HCT116 (cell line): ENCODE results near the gene CENPT. TPM values are rescaled to one million over a fixed set of nuclear protein-coding genes. Genes with fewer than 3 reads are reported as not detected.

ENCODE experiments used
- ATAC-seq: fragments of 200-7000 bp; cut with Tn5 transposase; 2 replicates; pipeline ENCODE4 v1.9.1; 2020; ENCODE audit warnings: mild to moderate bottlenecking, moderate library complexity
- BruUV-seq: library from RNA; stranded (reverse); fragments of 400-500 nt; replicated peaks from 2 replicates; lab custom pipeline; 2021; lab: Mats Ljungman, UMichigan
- CTCF ChIA-PET: fragments of 300-600 bp; sonication (Branson Sonifier 250); formaldehyde crosslinking; loops from one replicate; lab custom pipeline; 2021; ENCODE audit warnings: antibody characterized with exemption; lab: Charles Lee
- POLR2A ChIA-PET: fragments of 300-600, 350-600 bp; sonication (Branson Sonifier 250); formaldehyde crosslinking; loops from one replicate; lab custom pipeline; 2021; ENCODE audit warnings: antibody characterized with exemption; lab: Charles Lee
- RAD21 ChIA-PET, 2 experiments: fragments of 300-600 bp; sonication (Branson Sonifier 250); formaldehyde crosslinking; loops; one replicate each; lab custom pipeline; 2023; ENCODE audit warnings: low total read pairs in 2 of 2; ENCODE audit not compliant: uncharacterized antibody in 2 of 2, unreplicated experiment in 2 of 2, low non-redundant PET in 1 of 2; lab: Charles Lee
- DNase-seq: peaks from one replicate; pipeline ENCODE4 v3.0.0-alpha.2; 2010; ENCODE audit warnings: low read depth, low spot score
- H2AFZ ChIP-seq: fragments of 200-600 bp; shearing (Covaris generic), sonication (generic); 2 replicates; pipeline ENCODE4 v1.6.1; 2017; ENCODE audit warnings: low read depth, mixed run types, mixed read lengths, antibody characterized with exemption, low read length; ENCODE audit not compliant: poor library complexity, severe bottlenecking
- H3K27ac ChIP-seq: 2 replicates; pipeline ENCODE4 v1.5.1; 2012; ENCODE audit warnings: low read depth, low read length
- H3K27me3 ChIP-seq: fragments of 200-600 bp; sonication (generic); 2 replicates; pipeline ENCODE4 v1.6.1; 2016; ENCODE audit warnings: mixed run types, low read length, mixed read lengths; ENCODE audit not compliant: insufficient read depth
- H3K36me3 ChIP-seq, 2 experiments: fragments of 200-500 bp in 1 of 2; fragments of 200-600 bp in 1 of 2; sonication (Bioruptor generic) in 1 of 2; sonication (generic) in 1 of 2; 2 replicates each; pipeline versions ENCODE4 v1.5.1 to v1.6.1; 2014 to 2016; ENCODE audit warnings: low read length in 2 of 2, inconsistent platforms in 1 of 2, mixed read lengths in 1 of 2, mixed run types in 1 of 2; ENCODE audit not compliant: insufficient read depth in 2 of 2, control insufficient read depth in 1 of 2
- H3K4me1 ChIP-seq, 2 experiments: fragments of 200-600 bp in 1 of 2; sonication (generic) in 1 of 2; 2 replicates each; pipeline versions ENCODE4 v1.5.1 to v1.6.1; 2012 to 2017; ENCODE audit warnings: low read length in 2 of 2, inconsistent platforms in 1 of 2, mild to moderate bottlenecking in 1 of 2, mixed read lengths in 1 of 2, mixed run types in 1 of 2, moderate library complexity in 1 of 2; ENCODE audit not compliant: insufficient read depth in 2 of 2, control insufficient read depth in 1 of 2
- H3K4me2 ChIP-seq: fragments of 200-600 bp; sonication (generic); 2 replicates; pipeline ENCODE4 v1.6.1; 2017; ENCODE audit warnings: mixed run types, low read length, mixed read lengths
- H3K4me3 ChIP-seq, 2 experiments: fragments of 200-600 bp in 1 of 2; sonication (generic) in 1 of 2; replicated peaks in 1 of 2; 2 replicates each; pipeline ENCODE4 v1.5.1; 2011 to 2016; ENCODE audit warnings: low read length in 2 of 2, control low read depth in 1 of 2, low read depth in 1 of 2, mild to moderate bottlenecking in 1 of 2, mixed read lengths in 1 of 2, mixed run types in 1 of 2
- H3K79me2 ChIP-seq: fragments of 200-600 bp; sonication (generic); 2 replicates; pipeline ENCODE4 v1.6.1; 2017; ENCODE audit warnings: mild to moderate bottlenecking, mixed run types, low read length, moderate library complexity, mixed read lengths; ENCODE audit not compliant: insufficient read depth
- H3K9ac ChIP-seq: fragments of 200-600 bp; sonication (generic); 2 replicates; pipeline ENCODE4 v1.6.1; 2016; ENCODE audit warnings: low read length, mixed read lengths
- H3K9me2 ChIP-seq: fragments of 200-600 bp; sonication (generic), shearing (Covaris generic); 2 replicates; pipeline ENCODE4 v1.6.1; 2017; ENCODE audit warnings: mixed run types, mild to moderate bottlenecking, moderate library complexity; ENCODE audit not compliant: insufficient read depth
- H3K9me3 ChIP-seq, 2 experiments: fragments of 200-500 bp in 1 of 2; fragments of 200-600 bp in 1 of 2; sonication (Bioruptor generic) in 1 of 2; sonication (generic) in 1 of 2; 2 replicates each; pipeline ENCODE4 v1.6.1; 2014 to 2017; ENCODE audit warnings: low read length in 2 of 2, mixed read lengths in 2 of 2, inconsistent platforms in 1 of 2, low read depth in 1 of 2, mild to moderate bottlenecking in 1 of 2, mixed run types in 1 of 2, moderate library complexity in 1 of 2; ENCODE audit not compliant: control insufficient read depth in 1 of 2, insufficient read depth in 1 of 2
- H4K20me1 ChIP-seq: fragments of 200-600 bp; sonication (generic), shearing (Covaris generic); 2 replicates; pipeline ENCODE4 v1.6.1; 2017; ENCODE audit warnings: mixed run types, mild to moderate bottlenecking, moderate library complexity; ENCODE audit not compliant: insufficient read depth
- CBX3 ChIP-seq: IDR thresholded peaks from 2 replicates; pipeline ENCODE4 v1.6.1; 2012; ENCODE audit warnings: low read depth
- CEBPB ChIP-seq: IDR thresholded peaks from 2 replicates; pipeline ENCODE4 v1.6.1; 2012; ENCODE audit warnings: low read depth
- EGR1 ChIP-seq: IDR thresholded peaks from 2 replicates; pipeline ENCODE4 v1.6.1; 2012; ENCODE audit warnings: low read depth
- EZH2 ChIP-seq: fragments of 200-600 bp; sonication (generic); IDR thresholded peaks from 2 replicates; pipeline ENCODE4 v1.6.1; 2017; ENCODE audit warnings: antibody characterized with exemption, mixed run types
- FOSL1 ChIP-seq: IDR thresholded peaks from 2 replicates; pipeline ENCODE4 v1.6.1; 2012; ENCODE audit warnings: low read depth
- JUND ChIP-seq: IDR thresholded peaks from 2 replicates; pipeline ENCODE4 v1.6.1; 2012
- POLR2A ChIP-seq: IDR thresholded peaks from 2 replicates; pipeline ENCODE4 v1.7.0; 2011; ENCODE audit warnings: borderline replicate concordance; ENCODE audit not compliant: insufficient read depth, insufficient read length; ENCODE audit errors: extremely low read depth
- POLR2AphosphoS5 ChIP-seq: IDR thresholded peaks from 2 replicates; pipeline ENCODE4 v1.6.1; 2011; ENCODE audit warnings: mild to moderate bottlenecking, low read depth, low read length, moderate library complexity
- RAD21 ChIP-seq: IDR thresholded peaks from 2 replicates; pipeline ENCODE4 v1.6.1; 2012; ENCODE audit warnings: low read depth, mild to moderate bottlenecking
- SIN3A ChIP-seq: IDR thresholded peaks from 2 replicates; pipeline ENCODE4 v1.6.1; 2012; ENCODE audit warnings: low read depth
- SP1 ChIP-seq: IDR thresholded peaks from 2 replicates; pipeline ENCODE4 v1.6.1; 2012; ENCODE audit warnings: low read depth
- TCF7L2 ChIP-seq: IDR thresholded peaks from 2 replicates; pipeline ENCODE4 v1.7.0; 2011; ENCODE audit warnings: borderline replicate concordance, inconsistent platforms; ENCODE audit not compliant: insufficient read depth, insufficient read length; ENCODE audit errors: extremely low read depth
- YY1 ChIP-seq: IDR thresholded peaks from 2 replicates; pipeline ENCODE4 v1.6.1; 2011; ENCODE audit warnings: low read length, low read depth, moderate library complexity, mild to moderate bottlenecking; ENCODE audit not compliant: insufficient replicate concordance; ENCODE audit errors: extremely low read depth
- ZFX ChIP-seq: fragments of 450-650 bp; IDR thresholded peaks from 2 replicates; pipeline ENCODE4 v1.6.1; 2017
- intact Hi-C: fragments of 100-400 bp; cut with micrococcal nuclease; formaldehyde crosslinking; loops from 2 replicates; pipeline ENCODE4 v1.10.0; 2022
- total RNA-seq: library from RNA; stranded (reverse); gene quantifications from one replicate; pipeline ENCODE4 v1.2.1, GENCODE V29; 2021; ENCODE audit not compliant: unreplicated experiment
- TF ChIP-seq, protein P1 (sequence below): IDR thresholded peaks from 2 replicates; pipeline ENCODE4 v1.6.1; 2012
- TF ChIP-seq, protein P2 (sequence below): IDR thresholded peaks from 2 replicates; pipeline ENCODE4 v1.6.1; 2012; ENCODE audit warnings: low read depth
- TF ChIP-seq, protein P3 (sequence below): IDR thresholded peaks from 2 replicates; pipeline ENCODE4 v1.6.1; 2011; ENCODE audit warnings: mild to moderate bottlenecking, low read length, moderate library complexity; ENCODE audit not compliant: insufficient replicate concordance; ENCODE audit errors: extremely low read depth
- TF ChIP-seq, protein P4 (sequence below): IDR thresholded peaks from 2 replicates; pipeline ENCODE4 v1.6.1; 2012

CENPT gene
- total RNA-seq, 1 experiment from 2014 or later, result 40.5 TPM

DNA sequence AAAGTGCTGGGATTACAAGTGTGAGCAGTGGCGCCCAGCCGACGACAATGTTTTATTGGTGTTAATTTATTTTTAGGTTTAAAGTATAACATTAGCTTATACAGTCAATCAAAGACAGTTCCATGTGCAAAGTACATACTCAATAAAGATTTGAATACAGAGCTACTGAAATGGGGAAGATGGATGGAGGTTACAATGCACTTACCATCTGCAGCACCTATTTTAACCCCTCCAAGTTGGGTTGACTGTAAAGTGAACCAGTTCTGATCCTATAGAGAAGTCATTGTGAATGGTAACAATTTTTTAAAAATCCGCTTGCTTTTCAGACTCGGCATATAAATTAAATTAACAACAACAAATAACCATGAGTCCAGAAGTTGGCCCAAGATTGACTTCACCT lies 44.9 kb upstream of the CENPT start:
- POLR2A ChIA-PET, result no interaction called here
- Histone ChIP-seq H3K27me3 (no peaks in the 10 kb centered on the region), H3K36me3 (no peaks in the 10 kb centered on the region), H3K4me1 (peaks cover 13% of the 10 kb centered on the region in 2 experiments), H2AFZ (peak overlapping the region; percentile 1), H3K9ac (peak overlapping the region; percentile 50), H3K27ac (no peak overlapping the region), H3K79me2 (peaks cover 39% of the 10 kb centered on the region), H3K9me2 (no peaks in the 10 kb centered on the region), H4K20me1 (no peaks in the 10 kb centered on the region), H3K4me2 (peak overlapping the region; percentile 76), H3K9me3 (no peaks in the 10 kb centered on the region), H3K4me3 (peak overlapping the region; percentile 46 to 91)
- TSS peak; percentile 82 for BruUV-seq
- TF ChIP-seq RAD21 (no peak), SIN3A (no peak), CBX3 (no peak), SP1 (no peak), EZH2 (no peak), FOSL1 (no peak), JUND (no peak), ZFX (no peak), POLR2A (no peak), CEBPB (no peak), EGR1 (no peak), YY1 (no peak), POLR2AphosphoS5 (no peak), TCF7L2 (no peak)
- TF ChIP-seq, protein P1, sequence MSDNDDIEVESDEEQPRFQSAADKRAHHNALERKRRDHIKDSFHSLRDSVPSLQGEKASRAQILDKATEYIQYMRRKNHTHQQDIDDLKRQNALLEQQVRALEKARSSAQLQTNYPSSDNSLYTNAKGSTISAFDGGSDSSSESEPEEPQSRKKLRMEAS, result no peak
- TF ChIP-seq, protein P2, sequence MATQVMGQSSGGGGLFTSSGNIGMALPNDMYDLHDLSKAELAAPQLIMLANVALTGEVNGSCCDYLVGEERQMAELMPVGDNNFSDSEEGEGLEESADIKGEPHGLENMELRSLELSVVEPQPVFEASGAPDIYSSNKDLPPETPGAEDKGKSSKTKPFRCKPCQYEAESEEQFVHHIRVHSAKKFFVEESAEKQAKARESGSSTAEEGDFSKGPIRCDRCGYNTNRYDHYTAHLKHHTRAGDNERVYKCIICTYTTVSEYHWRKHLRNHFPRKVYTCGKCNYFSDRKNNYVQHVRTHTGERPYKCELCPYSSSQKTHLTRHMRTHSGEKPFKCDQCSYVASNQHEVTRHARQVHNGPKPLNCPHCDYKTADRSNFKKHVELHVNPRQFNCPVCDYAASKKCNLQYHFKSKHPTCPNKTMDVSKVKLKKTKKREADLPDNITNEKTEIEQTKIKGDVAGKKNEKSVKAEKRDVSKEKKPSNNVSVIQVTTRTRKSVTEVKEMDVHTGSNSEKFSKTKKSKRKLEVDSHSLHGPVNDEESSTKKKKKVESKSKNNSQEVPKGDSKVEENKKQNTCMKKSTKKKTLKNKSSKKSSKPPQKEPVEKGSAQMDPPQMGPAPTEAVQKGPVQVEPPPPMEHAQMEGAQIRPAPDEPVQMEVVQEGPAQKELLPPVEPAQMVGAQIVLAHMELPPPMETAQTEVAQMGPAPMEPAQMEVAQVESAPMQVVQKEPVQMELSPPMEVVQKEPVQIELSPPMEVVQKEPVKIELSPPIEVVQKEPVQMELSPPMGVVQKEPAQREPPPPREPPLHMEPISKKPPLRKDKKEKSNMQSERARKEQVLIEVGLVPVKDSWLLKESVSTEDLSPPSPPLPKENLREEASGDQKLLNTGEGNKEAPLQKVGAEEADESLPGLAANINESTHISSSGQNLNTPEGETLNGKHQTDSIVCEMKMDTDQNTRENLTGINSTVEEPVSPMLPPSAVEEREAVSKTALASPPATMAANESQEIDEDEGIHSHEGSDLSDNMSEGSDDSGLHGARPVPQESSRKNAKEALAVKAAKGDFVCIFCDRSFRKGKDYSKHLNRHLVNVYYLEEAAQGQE, result no peak
- TF ChIP-seq, protein P3, sequence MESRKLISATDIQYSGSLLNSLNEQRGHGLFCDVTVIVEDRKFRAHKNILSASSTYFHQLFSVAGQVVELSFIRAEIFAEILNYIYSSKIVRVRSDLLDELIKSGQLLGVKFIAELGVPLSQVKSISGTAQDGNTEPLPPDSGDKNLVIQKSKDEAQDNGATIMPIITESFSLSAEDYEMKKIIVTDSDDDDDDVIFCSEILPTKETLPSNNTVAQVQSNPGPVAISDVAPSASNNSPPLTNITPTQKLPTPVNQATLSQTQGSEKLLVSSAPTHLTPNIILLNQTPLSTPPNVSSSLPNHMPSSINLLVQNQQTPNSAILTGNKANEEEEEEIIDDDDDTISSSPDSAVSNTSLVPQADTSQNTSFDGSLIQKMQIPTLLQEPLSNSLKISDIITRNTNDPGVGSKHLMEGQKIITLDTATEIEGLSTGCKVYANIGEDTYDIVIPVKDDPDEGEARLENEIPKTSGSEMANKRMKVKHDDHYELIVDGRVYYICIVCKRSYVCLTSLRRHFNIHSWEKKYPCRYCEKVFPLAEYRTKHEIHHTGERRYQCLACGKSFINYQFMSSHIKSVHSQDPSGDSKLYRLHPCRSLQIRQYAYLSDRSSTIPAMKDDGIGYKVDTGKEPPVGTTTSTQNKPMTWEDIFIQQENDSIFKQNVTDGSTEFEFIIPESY, result no peak
- TF ChIP-seq, protein P4, sequence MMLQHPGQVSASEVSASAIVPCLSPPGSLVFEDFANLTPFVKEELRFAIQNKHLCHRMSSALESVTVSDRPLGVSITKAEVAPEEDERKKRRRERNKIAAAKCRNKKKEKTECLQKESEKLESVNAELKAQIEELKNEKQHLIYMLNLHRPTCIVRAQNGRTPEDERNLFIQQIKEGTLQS, result no peak
- ATAC-seq (no peak), DNase-seq (no peak)
- CTCF ChIA-PET, result no interaction called here
- RAD21 ChIA-PET, result no interaction called here
- intact Hi-C loops, result no loop called here
